ENCODE results near the gene TCEAL5. TPM values are rescaled to one million over a fixed set of nuclear protein-coding genes. Genes with fewer than 3 reads are reported as not detected.
"Not testable (repeated sequence)": the region's sequence is repeated elsewhere in the genome, so short reads cannot be mapped to it uniquely, and the experiment has no call there.

Gene TCEAL5
- total RNA-seq = not detected

DNA sequence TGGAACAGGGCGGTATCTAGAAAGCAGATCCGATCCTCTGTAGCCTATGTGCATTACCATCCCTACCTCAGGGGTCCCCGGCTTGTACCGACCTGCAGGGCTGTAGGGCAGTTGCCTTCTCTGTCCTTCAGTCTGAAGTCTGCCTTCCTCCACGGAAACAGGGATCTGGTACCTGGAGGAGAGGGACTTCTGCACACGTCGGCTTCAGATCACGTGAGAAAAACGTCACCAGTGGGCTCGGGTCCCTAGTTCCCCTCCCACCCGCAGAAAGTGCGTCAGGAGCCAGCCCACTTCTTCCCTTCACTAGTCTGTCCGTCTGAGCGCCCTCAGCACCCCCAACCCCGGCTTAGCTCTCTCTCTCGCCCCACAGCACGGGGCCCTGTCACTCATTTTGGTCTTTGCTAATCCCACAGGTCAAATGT lies at the start of gene TCEAL5:
TSS of gene TCEAL5 (minus strand) at position 170 of the 422 bp plus-strand sequence. CDS start 2,187 bp downstream, outside the sequence.
- WGBS, 2 donors = 0 to 28% methylated on average over 7 to 17 of the region's 17 CpGs
- H3K36me3 ChIP-seq = no peaks in the 10 kb centered on the region
- H3K9me3 ChIP-seq = no peaks in the 10 kb centered on the region
- peaks cover 0 to 6% (median 0%) of the 10 kb centered on the region in 4 donors for H3K4me1 ChIP-seq
- TF ChIP-seq POLR2A (IDR thresholded peaks at IDR 0.05) (no peak), EP300 (IDR thresholded peaks at IDR 0.05) (no peak)
- TF ChIP-seq, protein P1, sequence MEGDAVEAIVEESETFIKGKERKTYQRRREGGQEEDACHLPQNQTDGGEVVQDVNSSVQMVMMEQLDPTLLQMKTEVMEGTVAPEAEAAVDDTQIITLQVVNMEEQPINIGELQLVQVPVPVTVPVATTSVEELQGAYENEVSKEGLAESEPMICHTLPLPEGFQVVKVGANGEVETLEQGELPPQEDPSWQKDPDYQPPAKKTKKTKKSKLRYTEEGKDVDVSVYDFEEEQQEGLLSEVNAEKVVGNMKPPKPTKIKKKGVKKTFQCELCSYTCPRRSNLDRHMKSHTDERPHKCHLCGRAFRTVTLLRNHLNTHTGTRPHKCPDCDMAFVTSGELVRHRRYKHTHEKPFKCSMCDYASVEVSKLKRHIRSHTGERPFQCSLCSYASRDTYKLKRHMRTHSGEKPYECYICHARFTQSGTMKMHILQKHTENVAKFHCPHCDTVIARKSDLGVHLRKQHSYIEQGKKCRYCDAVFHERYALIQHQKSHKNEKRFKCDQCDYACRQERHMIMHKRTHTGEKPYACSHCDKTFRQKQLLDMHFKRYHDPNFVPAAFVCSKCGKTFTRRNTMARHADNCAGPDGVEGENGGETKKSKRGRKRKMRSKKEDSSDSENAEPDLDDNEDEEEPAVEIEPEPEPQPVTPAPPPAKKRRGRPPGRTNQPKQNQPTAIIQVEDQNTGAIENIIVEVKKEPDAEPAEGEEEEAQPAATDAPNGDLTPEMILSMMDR (IDR thresholded peaks at IDR 0.05) = no peak
- H3K27me3 ChIP-seq = peaks cover 0 to 67% of the 10 kb centered on the region in 2 donors
- no peak for DNase-seq (ENCODE audit: low spot score in 2 of 2)
- peak within 1 kb of the TSS in 1 of 4 donors; percentile 28 for H3K4me3 ChIP-seq
- no peak within 1 kb of the TSS for H3K27ac ChIP-seq

DNA sequence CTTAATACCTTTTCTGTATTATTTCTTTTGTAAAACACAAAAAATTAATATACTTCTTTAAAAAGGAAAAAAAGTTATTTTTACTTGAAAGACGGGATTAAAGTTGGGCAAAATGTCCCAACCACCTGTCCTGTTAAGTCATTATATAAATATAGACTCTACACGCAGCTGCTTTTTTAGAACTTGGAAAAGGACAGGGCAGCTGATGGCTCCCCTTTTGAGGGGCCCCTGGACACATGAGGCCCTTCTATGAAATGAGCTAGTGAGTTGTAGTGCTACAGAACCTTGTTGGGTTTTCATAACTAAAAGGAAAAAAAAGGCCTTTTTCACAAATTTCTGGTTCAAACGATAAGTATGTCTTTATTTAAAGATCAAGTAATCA lies 34.8 kb upstream of the TCEAL5 start:
- peaks cover 0 to 6% (median 0%) of the 10 kb centered on the region in 4 donors for H3K4me1 ChIP-seq
- H3K4me3 ChIP-seq = no peak overlapping the region
- no peak for DNase-seq (ENCODE audit: low spot score in 2 of 2)
- WGBS, 2 donors = 69 to 74% methylated on average over 3 of the region's 3 CpGs
- TF ChIP-seq, protein P1 (IDR thresholded peaks at IDR 0.05) = no peak
- TF ChIP-seq POLR2A (IDR thresholded peaks at IDR 0.05) (no peak), EP300 (IDR thresholded peaks at IDR 0.05) (no peak)
- no peaks in the 10 kb centered on the region for H3K9me3 ChIP-seq
- no peak overlapping the region for H3K27ac ChIP-seq
- H3K36me3 ChIP-seq = no peaks in the 10 kb centered on the region
- H3K27me3 ChIP-seq = peaks cover 0 to 42% of the 10 kb centered on the region in 2 donors

DNA sequence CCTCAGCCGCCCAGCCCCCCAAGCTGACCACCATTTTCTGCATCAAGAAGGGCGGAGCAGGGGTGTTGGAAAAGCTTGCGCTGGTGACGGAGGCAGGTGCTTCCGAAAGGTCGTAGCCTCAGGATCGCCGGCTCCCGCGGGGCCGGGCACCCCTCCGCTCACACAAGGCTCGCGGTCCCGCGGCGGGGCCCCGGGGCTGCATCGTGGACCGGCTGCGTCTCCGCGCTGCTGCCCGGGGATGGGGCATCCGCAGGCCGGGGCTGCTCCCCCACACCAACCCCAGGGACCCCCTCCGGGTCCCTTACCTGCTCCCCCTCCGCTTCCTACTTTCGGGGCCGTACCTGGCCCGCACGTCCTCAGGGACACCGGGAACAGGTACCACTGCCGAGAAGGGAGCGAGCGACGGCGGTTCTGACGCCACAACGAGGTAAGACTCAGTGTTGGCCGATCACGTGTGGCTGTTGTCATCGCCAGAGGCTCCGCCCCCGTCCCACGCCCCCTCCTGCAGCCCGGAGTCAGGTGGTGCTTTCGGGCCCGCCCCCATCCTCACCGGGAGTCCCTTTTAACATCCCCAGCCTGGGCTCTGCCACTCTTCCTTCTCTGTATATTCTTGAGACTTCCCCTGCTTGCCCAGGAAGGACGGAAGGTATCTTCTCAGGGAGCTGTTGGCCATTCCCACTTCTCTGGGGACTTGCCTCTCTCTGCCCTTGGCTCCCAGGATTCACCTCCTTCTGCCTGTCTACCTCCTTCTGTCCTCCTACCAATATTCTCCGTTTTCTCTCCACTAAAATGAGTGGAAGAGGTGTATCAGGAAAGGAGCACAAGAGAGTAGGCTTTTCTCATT lies 34.2 kb upstream of the TCEAL5 start, which contains the start of gene BEX2:
TSS of gene BEX2 (minus strand) at position 436 of the 844 bp plus-strand sequence. CDS start 1,014 bp downstream, outside the sequence.
- 8 to 43% methylated on average over 8 to 34 of the region's 52 CpGs for WGBS, 2 donors
- peak in 1 of 2 donors; percentile 12 for DNase-seq (ENCODE audit: low spot score in 2 of 2)
- Histone ChIP-seq H3K27me3 (peaks cover 0 to 46% of the 10 kb centered on the region in 2 donors), H3K4me3 (peak within 1 kb of the TSS; percentile 26 to 58 (median 45)), H3K4me1 (peaks cover 0 to 6% (median 0%) of the 10 kb centered on the region in 4 donors), H3K36me3 (no peaks in the 10 kb centered on the region), H3K27ac (peak within 1 kb of the TSS in 1 of 4 donors; percentile 47), H3K9me3 (no peaks in the 10 kb centered on the region)
- TF ChIP-seq EP300 (IDR thresholded peaks at IDR 0.05) (peak in 1 of 2 donors; percentile 43), POLR2A (IDR thresholded peaks at IDR 0.05) (peak in 1 of 2 donors; percentile 36)
- TF ChIP-seq, protein P1 (IDR thresholded peaks at IDR 0.05) = no peak

DNA sequence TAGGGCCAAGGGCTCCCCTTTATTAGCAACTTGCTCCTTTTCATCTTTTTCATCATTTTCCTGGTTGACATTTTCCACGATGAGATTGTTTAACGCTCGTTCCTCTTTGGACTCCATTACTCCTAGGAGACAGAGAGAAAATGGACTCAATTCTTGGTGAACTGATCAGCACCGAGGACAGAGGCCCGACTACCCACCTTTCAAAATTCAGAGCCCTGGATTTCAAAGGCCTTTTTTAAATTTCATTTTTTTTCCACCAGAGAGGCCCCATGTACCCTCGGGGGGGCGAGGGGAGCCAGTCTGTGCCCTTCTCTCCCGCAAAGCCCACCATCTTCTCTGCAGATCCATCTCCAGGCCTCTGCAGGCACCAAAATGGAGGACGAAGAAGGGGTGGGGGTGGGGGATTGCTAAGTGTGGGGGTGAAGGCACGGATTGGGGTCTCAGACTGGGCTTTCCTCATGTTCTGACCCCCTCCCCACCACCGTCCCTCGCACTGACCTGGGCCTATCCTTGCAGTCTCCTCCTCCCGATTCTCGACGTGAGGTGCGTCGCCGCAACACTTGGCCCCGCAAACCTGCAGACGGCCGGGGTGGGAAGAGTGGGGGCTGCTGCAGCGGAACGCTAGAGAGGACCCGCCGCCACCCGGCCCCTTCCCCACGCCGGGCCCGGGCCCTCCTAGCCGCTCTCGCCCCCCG lies 33.5 kb upstream of the TCEAL5 start:
- Histone ChIP-seq H3K4me3 (peak overlapping the region; percentile 26 to 58 (median 45)), H3K4me1 (peaks cover 0 to 6% (median 0%) of the 10 kb centered on the region in 4 donors), H3K36me3 (no peaks in the 10 kb centered on the region), H3K9me3 (no peaks in the 10 kb centered on the region), H3K27me3 (peaks cover 0 to 51% of the 10 kb centered on the region in 2 donors), H3K27ac (peak overlapping the region in 1 of 4 donors; percentile 47)
- no peak for TF ChIP-seq EP300 (IDR thresholded peaks at IDR 0.05)
- TF ChIP-seq, protein P1 (IDR thresholded peaks at IDR 0.05) = no peak
- TF ChIP-seq POLR2A (IDR thresholded peaks at IDR 0.05) = no peak
- 49 to 55% methylated on average over 10 to 32 of the region's 32 CpGs for WGBS, 2 donors
- no peak for DNase-seq (ENCODE audit: low spot score in 2 of 2)

GRCh38 chrX:103305666-103306065 lies 29.1 kb upstream of the TCEAL5 start:
- not testable (repeated sequence) for H3K9me3 ChIP-seq; H3K4me1 ChIP-seq; H3K27ac ChIP-seq; DNase-seq (ENCODE audit: low spot score in 2 of 2); H3K36me3 ChIP-seq; H3K4me3 ChIP-seq
- 87 to 93% methylated on average over 4 of the region's 4 CpGs for WGBS, 2 donors
- peaks cover 0 to 42% of the 10 kb centered on the region in 2 donors for H3K27me3 ChIP-seq
